SK-N-SH treated with all-trans-retinoic acid at 6 μM for 48 hours (cell line): ENCODE data around the gene DCC.

ENCODE experiments used
- GLIS3 ChIP-seq: fragments of 250-450 bp; sonication (Bioruptor Pico); IDR thresholded peaks from 2 replicates; pipeline ENCODE4 v1.5.0; 2020; ENCODE audit warnings: mild to moderate bottlenecking, moderate library complexity
- ISL1 ChIP-seq: fragments of 250-450 bp; sonication (Bioruptor Pico); IDR thresholded peaks from 2 replicates; pipeline ENCODE4 v2.1.2; 2022; ENCODE audit warnings: mild to moderate bottlenecking, moderate library complexity
- RARB ChIP-seq: fragments of 250-450 bp; sonication (Bioruptor Pico); IDR thresholded peaks from 2 replicates; pipeline ENCODE4 v1.8.0; 2021; ENCODE audit warnings: mild to moderate bottlenecking, moderate library complexity
- TSHZ2 ChIP-seq: fragments of 250-450 bp; sonication (Bioruptor Pico); IDR thresholded peaks from 2 replicates; pipeline ENCODE4 v1.5.0; 2020; ENCODE audit warnings: mild to moderate bottlenecking, moderate library complexity
- ZFP3 ChIP-seq: fragments of 250-450 bp; sonication (Bioruptor Pico); IDR thresholded peaks from 2 replicates; pipeline ENCODE4 v1.5.0; 2020; ENCODE audit warnings: mild to moderate bottlenecking, moderate library complexity
- ZFP30 ChIP-seq: fragments of 450-650 bp; formaldehyde crosslinking; IDR thresholded peaks from 2 replicates; pipeline ENCODE4 v1.5.0; 2022; ENCODE audit warnings: mild to moderate bottlenecking, moderate library complexity

- TF ChIP-seq GLIS3 (CRISPR knock-in tag), result no peak
- no peak for TF ChIP-seq RARB (CRISPR knock-in tag)
- TF ChIP-seq ISL1 (CRISPR knock-in tag), result no peak
- no peak for TF ChIP-seq ZFP30 (CRISPR knock-in tag)
- no peak for TF ChIP-seq TSHZ2 (CRISPR knock-in tag)
- TF ChIP-seq ZFP3 (CRISPR knock-in tag), result no peak
These were observed 242.1 kb downstream of the DCC start for GRCh38 chr18:52582061-52582460.
